Activated CD4-positive, alpha-beta T cell treated with anti-CD3 and anti-CD28 coated beads, Interleukin-2, amount 10 ng/mL, durations not matched to agents 7 days and 5 days (primary cell): ENCODE results near the gene CNTNAP5. TPM values are rescaled to one million over a fixed set of nuclear protein-coding genes. Genes with fewer than 3 reads are reported as not detected.

ENCODE experiments used
- CTCF ChIA-PET: fragments of 350-600 bp; sonication (Branson Sonifier 250); formaldehyde crosslinking; loops from one replicate; lab custom pipeline; 2021; ENCODE audit warnings: antibody characterized with exemption; lab: Charles Lee
- POLR2A ChIA-PET: fragments of 350-600 bp; sonication (Branson Sonifier 250); formaldehyde crosslinking; loops from one replicate; lab custom pipeline; 2021; ENCODE audit warnings: antibody characterized with exemption; lab: Charles Lee
- DNase-seq: peaks from one replicate; pipeline ENCODE4 v3.0.0-alpha.2; 2020
- H3K27ac Mint-ChIP-seq: one replicate; pipeline ENCODE4 v1.8.0; 2021; ENCODE audit warnings: mild to moderate bottlenecking, moderate library complexity, mixed read lengths
- H3K27me3 Mint-ChIP-seq: one replicate; pipeline ENCODE4 v1.8.0; 2021; ENCODE audit warnings: mixed read lengths
- H3K36me3 Mint-ChIP-seq: one replicate; pipeline ENCODE4 v1.8.0; 2021; ENCODE audit warnings: low read depth, mixed read lengths
- H3K4me1 Mint-ChIP-seq: one replicate; pipeline ENCODE4 v1.8.0; 2021; ENCODE audit warnings: mixed read lengths
- H3K4me3 Mint-ChIP-seq: one replicate; pipeline ENCODE4 v1.8.0; 2021; ENCODE audit warnings: mild to moderate bottlenecking, moderate library complexity, mixed read lengths
- H3K9me3 Mint-ChIP-seq: one replicate; pipeline ENCODE4 v1.8.0; 2021; ENCODE audit warnings: mixed read lengths
- total RNA-seq, 2 experiments: library from RNA; stranded (reverse); gene quantifications; one replicate each; pipeline ENCODE4 v1.2.3, GENCODE V29; 2021

Gene CNTNAP5
- total RNA-seq, 2 experiments from 2014 or later, result not detected

GRCh38 chr2:124308319-124309062 is 283.4 kb downstream of the CNTNAP5 start:
- H3K4me1 Mint-ChIP-seq, result no peaks in the 10 kb centered on the region
- peaks cover 3% of the 10 kb centered on the region for H3K9me3 Mint-ChIP-seq
- H3K4me3 Mint-ChIP-seq, result no peak overlapping the region
- ChIA-PET POLR2A (no interaction called here), CTCF (no interaction called here)
- no peak for DNase-seq
- H3K27me3 Mint-ChIP-seq, result no peaks in the 10 kb centered on the region
- no peaks in the 10 kb centered on the region for H3K36me3 Mint-ChIP-seq
- H3K27ac Mint-ChIP-seq, result no peak overlapping the region

DNA sequence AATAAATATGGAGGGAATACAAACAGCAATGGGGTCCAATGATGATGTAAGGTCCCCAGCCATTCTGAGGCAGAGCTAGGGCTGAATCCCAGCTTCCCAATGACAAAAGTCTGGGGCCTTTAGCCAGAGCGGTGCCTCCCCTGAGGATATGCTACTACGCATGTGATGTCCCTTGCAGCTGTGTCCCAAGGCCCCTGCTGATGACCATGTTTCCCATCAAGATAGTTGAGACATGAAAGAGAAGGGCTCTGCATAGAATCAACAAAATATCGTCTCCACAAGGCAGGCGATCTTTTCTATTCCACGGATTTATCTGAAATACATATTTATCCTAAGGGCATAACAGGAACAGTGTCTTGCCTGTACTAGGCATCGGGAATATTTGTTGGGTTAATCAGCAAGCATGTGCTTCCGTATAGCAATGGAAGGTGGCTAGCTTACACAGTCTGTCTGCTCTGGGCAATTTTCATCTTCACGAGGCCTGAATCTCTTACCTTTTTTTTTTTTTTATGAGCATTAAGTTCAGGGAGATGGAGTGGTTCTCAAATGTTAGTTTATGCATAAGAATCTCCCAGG is 284.6 kb downstream of the CNTNAP5 start:
- no peaks in the 10 kb centered on the region for H3K36me3 Mint-ChIP-seq
- ChIA-PET POLR2A (no interaction called here), CTCF (no interaction called here)
- H3K4me1 Mint-ChIP-seq, result no peaks in the 10 kb centered on the region
- DNase-seq, result no peak
- H3K27ac Mint-ChIP-seq, result no peak overlapping the region
- H3K9me3 Mint-ChIP-seq, result peaks cover 3% of the 10 kb centered on the region
- no peak overlapping the region for H3K4me3 Mint-ChIP-seq
- no peaks in the 10 kb centered on the region for H3K27me3 Mint-ChIP-seq

GRCh38 chr2:124310671-124311070 is 285.6 kb downstream of the CNTNAP5 start:
- Mint-ChIP-seq H3K27me3 (no peaks in the 10 kb centered on the region), H3K9me3 (peaks cover 4% of the 10 kb centered on the region), H3K27ac (no peak overlapping the region), H3K4me3 (no peak overlapping the region), H3K4me1 (no peaks in the 10 kb centered on the region), H3K36me3 (no peaks in the 10 kb centered on the region)
- POLR2A ChIA-PET, result no interaction called here
- no peak for DNase-seq
- CTCF ChIA-PET, result no interaction called here

DNA sequence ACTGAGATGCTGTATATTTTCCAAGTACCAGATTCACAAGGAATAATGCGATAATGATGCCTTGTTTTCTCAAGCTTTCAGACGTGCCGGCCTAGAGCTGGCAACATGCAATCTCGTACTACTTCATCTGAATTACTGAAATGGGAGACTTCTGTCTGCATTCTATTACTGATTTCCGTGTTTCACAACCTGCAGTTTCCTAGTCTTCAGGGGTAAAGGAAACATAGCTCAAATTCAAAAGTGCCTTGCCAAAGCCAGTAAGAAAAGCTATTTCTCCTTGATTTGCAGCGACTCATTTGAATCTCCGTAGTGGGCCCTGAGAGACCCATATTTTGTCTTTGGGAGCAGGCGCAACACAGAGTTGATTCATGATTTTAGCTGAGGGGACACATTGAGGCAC is 289.0 kb downstream of the CNTNAP5 start:
- no peaks in the 10 kb centered on the region for H3K27me3 Mint-ChIP-seq
- no peak overlapping the region for H3K27ac Mint-ChIP-seq
- H3K9me3 Mint-ChIP-seq, result peaks cover 7% of the 10 kb centered on the region
- DNase-seq, result no peak
- ChIA-PET CTCF (no interaction called here), POLR2A (no interaction called here)
- H3K4me3 Mint-ChIP-seq, result no peak overlapping the region
- no peaks in the 10 kb centered on the region for H3K4me1 Mint-ChIP-seq
- no peaks in the 10 kb centered on the region for H3K36me3 Mint-ChIP-seq

DNA sequence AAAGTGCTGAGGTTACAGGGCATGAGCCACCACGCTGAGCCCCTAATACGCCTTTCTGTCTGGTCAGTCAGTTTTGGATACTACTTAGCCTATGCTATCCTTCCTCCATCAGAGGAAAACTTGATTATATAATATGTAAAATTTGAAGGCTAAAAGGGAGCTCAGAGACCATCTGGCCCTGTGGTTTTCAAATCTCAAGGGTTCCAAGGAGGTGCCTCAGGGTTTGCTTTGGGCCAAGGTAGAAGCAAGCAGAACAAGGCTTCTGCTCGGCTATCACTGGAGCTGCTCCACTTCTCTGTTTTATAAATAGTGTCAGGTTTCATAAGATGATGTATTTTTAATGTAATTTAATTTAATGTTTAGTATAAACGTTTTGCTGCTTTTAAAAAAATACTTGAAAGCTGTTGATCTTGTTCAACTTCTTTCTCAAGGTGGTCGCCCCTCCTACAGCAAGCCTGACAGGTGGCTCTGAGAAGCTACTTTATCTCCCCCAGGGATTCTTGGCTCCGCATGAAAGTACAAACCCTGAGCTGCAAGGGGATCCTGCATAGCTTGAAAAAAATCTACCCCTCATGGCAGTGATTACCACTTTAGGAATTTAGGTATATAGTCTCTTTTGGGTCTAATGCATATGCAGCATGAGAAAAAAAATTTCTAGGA is 290.3 kb downstream of the CNTNAP5 start:
- H3K4me3 Mint-ChIP-seq, result no peak overlapping the region
- peaks cover 7% of the 10 kb centered on the region for H3K9me3 Mint-ChIP-seq
- POLR2A ChIA-PET, result no interaction called here
- H3K27me3 Mint-ChIP-seq, result no peaks in the 10 kb centered on the region
- DNase-seq, result no peak
- no peak overlapping the region for H3K27ac Mint-ChIP-seq
- CTCF ChIA-PET, result no interaction called here
- H3K36me3 Mint-ChIP-seq, result no peaks in the 10 kb centered on the region
- no peaks in the 10 kb centered on the region for H3K4me1 Mint-ChIP-seq

GRCh38 chr2:124316133-124316532 is 291.0 kb downstream of the CNTNAP5 start:
- POLR2A ChIA-PET, result no interaction called here
- Mint-ChIP-seq H3K9me3 (peaks cover 7% of the 10 kb centered on the region), H3K4me3 (no peak overlapping the region), H3K27me3 (no peaks in the 10 kb centered on the region), H3K4me1 (no peaks in the 10 kb centered on the region), H3K36me3 (no peaks in the 10 kb centered on the region), H3K27ac (no peak overlapping the region)
- DNase-seq, result no peak
- CTCF ChIA-PET, result no interaction called here

DNA sequence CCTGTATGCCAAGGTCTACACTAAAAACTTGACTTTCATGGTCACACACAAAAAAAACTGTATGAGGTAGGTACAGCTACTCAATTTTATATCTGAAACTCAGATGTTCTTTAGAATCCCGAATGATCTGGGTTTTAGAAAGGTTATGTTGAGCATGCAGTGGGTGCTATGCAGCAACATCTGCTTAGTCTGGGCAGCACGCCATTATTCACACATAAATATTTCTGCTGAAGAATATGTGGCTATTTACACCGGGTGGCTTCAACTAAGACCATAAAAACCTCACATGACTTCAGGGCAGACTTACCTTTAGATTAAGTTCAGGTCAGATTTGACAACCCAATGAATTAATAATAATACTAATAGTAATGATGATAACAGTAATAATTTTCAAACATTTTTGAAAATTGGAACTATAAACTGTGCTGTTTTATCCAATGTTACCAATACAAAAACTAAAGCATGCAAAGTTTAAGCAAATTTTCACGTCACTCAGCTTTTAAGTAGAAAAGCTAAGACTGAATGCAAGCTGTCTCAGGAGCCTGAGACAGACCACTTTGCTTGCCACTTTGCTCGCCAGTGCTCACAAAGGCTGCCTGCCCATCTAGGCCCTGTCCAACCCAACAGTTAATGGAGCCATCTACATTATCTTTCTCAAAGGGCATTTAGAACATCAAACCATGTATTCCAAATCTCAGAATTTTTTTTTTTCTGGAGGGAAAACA is 292.0 kb downstream of the CNTNAP5 start:
- H3K27me3 Mint-ChIP-seq, result no peaks in the 10 kb centered on the region
- H3K9me3 Mint-ChIP-seq, result peaks cover 4% of the 10 kb centered on the region
- no peak overlapping the region for H3K27ac Mint-ChIP-seq
- no peak for DNase-seq
- no peaks in the 10 kb centered on the region for H3K36me3 Mint-ChIP-seq
- POLR2A ChIA-PET, result no interaction called here
- CTCF ChIA-PET, result no interaction called here
- no peaks in the 10 kb centered on the region for H3K4me1 Mint-ChIP-seq
- no peak overlapping the region for H3K4me3 Mint-ChIP-seq

GRCh38 chr2:124317628-124318027 is 292.5 kb downstream of the CNTNAP5 start:
- ChIA-PET CTCF (no interaction called here), POLR2A (no interaction called here)
- no peak for DNase-seq
- Mint-ChIP-seq H3K9me3 (peaks cover 4% of the 10 kb centered on the region), H3K27ac (no peak overlapping the region), H3K27me3 (no peaks in the 10 kb centered on the region), H3K36me3 (no peaks in the 10 kb centered on the region), H3K4me3 (no peak overlapping the region), H3K4me1 (no peaks in the 10 kb centered on the region)

GRCh38 chr2:124318913-124319312 is 293.8 kb downstream of the CNTNAP5 start:
- no peaks in the 10 kb centered on the region for H3K27me3 Mint-ChIP-seq
- H3K27ac Mint-ChIP-seq, result no peak overlapping the region
- CTCF ChIA-PET, result no interaction called here
- H3K9me3 Mint-ChIP-seq, result peaks cover 4% of the 10 kb centered on the region
- DNase-seq, result no peak
- H3K36me3 Mint-ChIP-seq, result no peaks in the 10 kb centered on the region
- POLR2A ChIA-PET, result no interaction called here
- no peak overlapping the region for H3K4me3 Mint-ChIP-seq
- no peaks in the 10 kb centered on the region for H3K4me1 Mint-ChIP-seq

DNA sequence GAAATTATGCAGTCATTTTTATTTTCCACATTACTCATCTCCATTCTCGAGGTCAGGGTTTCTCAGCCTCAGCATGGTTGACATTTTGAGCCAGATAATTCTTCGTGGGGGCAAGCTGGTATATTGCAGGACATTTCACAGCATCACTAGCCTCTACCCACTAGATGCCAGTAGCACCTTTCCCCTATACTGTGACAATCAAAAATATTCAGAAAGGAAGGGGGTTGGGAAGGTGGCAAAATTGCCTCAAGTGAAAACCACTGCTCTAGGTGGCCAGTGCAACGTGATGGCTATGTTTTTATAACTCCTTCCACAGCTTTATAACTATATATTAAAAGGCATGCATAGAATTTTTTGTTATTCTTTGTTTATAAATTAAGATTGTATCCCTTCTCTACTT is 294.5 kb downstream of the CNTNAP5 start:
- H3K4me3 Mint-ChIP-seq, result no peak overlapping the region
- H3K9me3 Mint-ChIP-seq, result peaks cover 4% of the 10 kb centered on the region
- ChIA-PET CTCF (no interaction called here), POLR2A (no interaction called here)
- H3K4me1 Mint-ChIP-seq, result no peaks in the 10 kb centered on the region
- no peaks in the 10 kb centered on the region for H3K27me3 Mint-ChIP-seq
- DNase-seq, result no peak
- no peaks in the 10 kb centered on the region for H3K36me3 Mint-ChIP-seq
- no peak overlapping the region for H3K27ac Mint-ChIP-seq

DNA sequence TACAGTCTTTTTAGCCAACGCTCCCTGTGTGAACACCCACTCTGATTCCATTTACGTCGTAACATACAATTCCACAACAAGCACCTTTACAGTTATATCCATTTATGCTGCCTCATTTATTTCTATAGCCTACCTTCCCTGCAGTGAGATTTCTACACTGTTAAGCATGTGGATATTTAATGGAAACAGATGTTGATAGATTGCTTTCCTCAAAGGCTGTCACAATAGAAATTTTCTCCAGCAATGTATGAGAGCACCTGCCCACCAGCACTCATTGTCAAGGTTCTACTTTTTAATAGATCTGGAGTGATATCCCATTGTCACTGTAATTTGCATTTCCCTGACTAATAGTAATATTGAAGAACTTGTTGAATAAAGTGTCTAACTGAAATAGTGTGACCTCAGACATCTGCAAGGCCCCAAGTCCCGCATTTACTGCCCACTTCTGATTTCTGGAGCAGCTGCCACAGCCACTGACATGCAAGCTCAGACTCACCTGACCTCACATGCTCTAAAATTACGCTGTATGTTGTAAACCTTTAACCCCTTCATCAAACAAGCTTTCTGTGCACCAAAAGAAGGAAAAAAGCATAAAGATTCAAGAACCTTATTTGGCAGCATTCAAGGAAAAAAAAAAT is 295.1 kb downstream of the CNTNAP5 start:
- no peak for DNase-seq
- H3K4me3 Mint-ChIP-seq, result no peak overlapping the region
- no peaks in the 10 kb centered on the region for H3K27me3 Mint-ChIP-seq
- no peaks in the 10 kb centered on the region for H3K36me3 Mint-ChIP-seq
- peaks cover 4% of the 10 kb centered on the region for H3K9me3 Mint-ChIP-seq
- H3K4me1 Mint-ChIP-seq, result no peaks in the 10 kb centered on the region
- ChIA-PET CTCF (no interaction called here), POLR2A (no interaction called here)
- no peak overlapping the region for H3K27ac Mint-ChIP-seq

GRCh38 chr2:124323321-124323720 is 298.2 kb downstream of the CNTNAP5 start:
- no peak for DNase-seq
- H3K27ac Mint-ChIP-seq, result no peak overlapping the region
- no peaks in the 10 kb centered on the region for H3K4me1 Mint-ChIP-seq
- no peaks in the 10 kb centered on the region for H3K36me3 Mint-ChIP-seq
- H3K9me3 Mint-ChIP-seq, result no peaks in the 10 kb centered on the region
- H3K4me3 Mint-ChIP-seq, result no peak overlapping the region
- ChIA-PET POLR2A (no interaction called here), CTCF (interaction anchor here (0.6 kb wide), 1 partner anchor 494 kb away, joined by 4 read pairs; no protein-coding TSS in a partner anchor)
- no peaks in the 10 kb centered on the region for H3K27me3 Mint-ChIP-seq
